ENCODE measurements around the gene ADAT2. TPM values are rescaled to one million over a fixed set of nuclear protein-coding genes. Genes with fewer than 3 reads are reported as not detected.

ADAT2 gene
- 4.2 and 9.2 TPM in 2 replicates for total RNA-seq

DNA sequence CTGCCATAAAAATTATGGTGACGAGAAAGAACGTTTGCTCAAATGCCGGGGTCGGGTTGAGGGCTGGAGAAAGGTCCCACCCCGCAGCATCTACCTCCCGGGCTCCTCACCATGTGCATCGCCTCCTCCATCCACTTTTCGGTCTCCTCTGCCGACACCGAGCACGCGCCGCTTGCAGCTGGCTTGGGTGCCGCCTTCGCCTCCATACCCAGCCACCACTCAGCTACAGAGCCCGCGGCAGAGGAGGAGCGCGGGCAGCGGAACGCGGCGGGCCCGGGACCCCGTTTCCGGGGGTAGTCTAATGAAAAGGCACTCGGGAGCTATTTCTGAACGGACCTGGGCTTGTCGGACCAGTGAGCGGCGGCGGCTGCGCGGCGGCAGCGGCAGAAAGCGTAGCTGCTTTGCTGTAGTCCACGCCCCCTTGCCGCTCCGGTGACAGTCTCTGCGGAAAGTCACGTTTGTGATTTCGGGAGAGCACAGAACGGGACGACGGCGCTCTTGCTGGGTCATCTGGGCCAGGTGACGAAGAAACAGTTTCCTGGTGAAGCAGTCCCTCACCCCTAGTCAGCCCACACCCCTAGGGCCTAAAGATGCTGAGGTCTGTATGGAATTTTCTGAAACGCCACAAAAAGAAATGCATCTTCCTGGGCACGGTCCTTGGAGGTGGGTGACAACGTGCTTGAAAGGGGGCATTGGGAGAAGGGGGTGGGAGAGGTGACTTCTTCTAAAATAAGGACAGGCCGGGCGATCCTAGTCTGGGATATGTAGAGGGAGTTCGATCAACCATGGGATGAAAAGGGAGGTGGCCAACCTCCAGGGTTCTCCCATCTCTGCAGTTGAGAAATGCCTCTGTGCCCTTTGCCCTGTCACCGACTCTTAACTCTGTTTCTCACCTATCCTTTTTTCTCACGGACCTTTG lies at the start of gene ADAT2, which contains the start of gene PEX3:
Gene ADAT2, minus strand, starts transcription at position 243 of the 919 bp plus-strand sequence. Its CDS starts 37 bp downstream, at position 206.
Gene PEX3, plus strand, starts transcription at position 353 of the 919 bp plus-strand sequence. Its CDS starts 238 bp downstream, at position 591.

Other genes with a start within 250 kb of the ADAT2 start
- 14.0 and 22.6 TPM in 2 replicates for gene PEX3, start 110 bp upstream of the ADAT2 start, total RNA-seq
- gene FUCA2, start 61.0 kb upstream of the ADAT2 start, total RNA-seq, result 30.5 and 33.1 TPM in 2 replicates
- 12.0 and 15.1 TPM in 2 replicates for gene PHACTR2, start 227.3 kb upstream of the ADAT2 start, total RNA-seq